Parathyroid adenoma (tissue), 2 donors: ENCODE results near the gene ARIH2.

Experiments
- H2AFZ ChIP-seq: fragments of 300-600 bp; sonication (generic); one replicate; pipeline ENCODE4 v1.7.0; 2017; ENCODE audit warnings: antibody characterized with exemption, mild to moderate bottlenecking
- H3K27ac ChIP-seq: fragments of 300-600 bp; sonication (generic); one replicate; pipeline ENCODE4 v1.7.0; 2017
- H3K27me3 ChIP-seq: fragments of 300-600 bp; sonication (generic); one replicate; pipeline ENCODE4 v1.7.0; 2017; ENCODE audit warnings: low read length; ENCODE audit not compliant: control insufficient read depth, insufficient read depth
- H3K36me3 ChIP-seq: fragments of 300-600 bp; sonication (generic); one replicate; pipeline ENCODE4 v1.7.0; 2017; ENCODE audit warnings: low read length; ENCODE audit not compliant: control insufficient read depth, insufficient read depth
- H3K4me1 ChIP-seq: fragments of 300-600 bp; sonication (generic); one replicate; pipeline ENCODE4 v1.7.0; 2017; ENCODE audit warnings: control low read depth
- H3K4me2 ChIP-seq: fragments of 300-600 bp; sonication (generic); one replicate; pipeline ENCODE4 v1.7.0; 2017; ENCODE audit warnings: low read length
- H3K4me3 ChIP-seq: fragments of 300-600 bp; sonication (generic); one replicate; pipeline ENCODE4 v1.7.0; 2017; ENCODE audit warnings: low read depth, low read length
- H3K79me2 ChIP-seq: fragments of 300-600 bp; sonication (generic); one replicate; pipeline ENCODE4 v1.7.0; 2017; ENCODE audit warnings: control low read depth
- H3K9ac ChIP-seq: fragments of 300-600 bp; sonication (generic); one replicate; pipeline ENCODE4 v1.7.0; 2017; ENCODE audit warnings: mild to moderate bottlenecking
- H3K9me3 ChIP-seq: fragments of 300-600 bp; sonication (generic); one replicate; pipeline ENCODE4 v1.7.0; 2017; ENCODE audit warnings: low read length; ENCODE audit not compliant: control insufficient read depth
- TF ChIP-seq, protein P1 (sequence below): fragments of 300-600 bp; sonication (generic); IDR thresholded peaks from one replicate; pipeline ENCODE4 v1.7.0; 2017; ENCODE audit warnings: antibody characterized with exemption, mild to moderate bottlenecking
- donor health status: primary hyperparathyroidism.

ARIH2 gene

DNA sequence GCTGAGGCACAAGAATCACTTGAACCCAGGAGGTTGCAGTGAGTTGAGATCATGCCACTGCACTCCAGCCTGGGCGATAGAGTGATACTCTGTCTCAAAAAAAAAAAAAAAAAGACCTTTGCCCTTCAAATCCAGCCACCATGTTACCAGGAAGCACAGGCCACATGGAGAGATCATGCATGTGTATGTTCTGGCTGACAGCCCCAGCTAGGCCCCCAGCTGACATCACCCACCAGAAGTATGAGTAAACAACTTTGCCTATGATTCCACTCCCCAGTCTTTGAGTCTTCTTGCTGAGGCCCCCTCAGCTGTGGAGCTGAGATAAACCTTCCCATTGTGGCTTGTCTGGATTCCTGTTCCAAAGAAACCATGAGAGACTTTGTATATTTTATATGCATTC, 3.3 kb upstream of the ARIH2 start:
- no peaks in the 10 kb centered on the region for H3K9me3 ChIP-seq
- no peaks in the 10 kb centered on the region for H3K36me3 ChIP-seq
- TF ChIP-seq, protein P1, sequence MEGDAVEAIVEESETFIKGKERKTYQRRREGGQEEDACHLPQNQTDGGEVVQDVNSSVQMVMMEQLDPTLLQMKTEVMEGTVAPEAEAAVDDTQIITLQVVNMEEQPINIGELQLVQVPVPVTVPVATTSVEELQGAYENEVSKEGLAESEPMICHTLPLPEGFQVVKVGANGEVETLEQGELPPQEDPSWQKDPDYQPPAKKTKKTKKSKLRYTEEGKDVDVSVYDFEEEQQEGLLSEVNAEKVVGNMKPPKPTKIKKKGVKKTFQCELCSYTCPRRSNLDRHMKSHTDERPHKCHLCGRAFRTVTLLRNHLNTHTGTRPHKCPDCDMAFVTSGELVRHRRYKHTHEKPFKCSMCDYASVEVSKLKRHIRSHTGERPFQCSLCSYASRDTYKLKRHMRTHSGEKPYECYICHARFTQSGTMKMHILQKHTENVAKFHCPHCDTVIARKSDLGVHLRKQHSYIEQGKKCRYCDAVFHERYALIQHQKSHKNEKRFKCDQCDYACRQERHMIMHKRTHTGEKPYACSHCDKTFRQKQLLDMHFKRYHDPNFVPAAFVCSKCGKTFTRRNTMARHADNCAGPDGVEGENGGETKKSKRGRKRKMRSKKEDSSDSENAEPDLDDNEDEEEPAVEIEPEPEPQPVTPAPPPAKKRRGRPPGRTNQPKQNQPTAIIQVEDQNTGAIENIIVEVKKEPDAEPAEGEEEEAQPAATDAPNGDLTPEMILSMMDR = no peak

DNA sequence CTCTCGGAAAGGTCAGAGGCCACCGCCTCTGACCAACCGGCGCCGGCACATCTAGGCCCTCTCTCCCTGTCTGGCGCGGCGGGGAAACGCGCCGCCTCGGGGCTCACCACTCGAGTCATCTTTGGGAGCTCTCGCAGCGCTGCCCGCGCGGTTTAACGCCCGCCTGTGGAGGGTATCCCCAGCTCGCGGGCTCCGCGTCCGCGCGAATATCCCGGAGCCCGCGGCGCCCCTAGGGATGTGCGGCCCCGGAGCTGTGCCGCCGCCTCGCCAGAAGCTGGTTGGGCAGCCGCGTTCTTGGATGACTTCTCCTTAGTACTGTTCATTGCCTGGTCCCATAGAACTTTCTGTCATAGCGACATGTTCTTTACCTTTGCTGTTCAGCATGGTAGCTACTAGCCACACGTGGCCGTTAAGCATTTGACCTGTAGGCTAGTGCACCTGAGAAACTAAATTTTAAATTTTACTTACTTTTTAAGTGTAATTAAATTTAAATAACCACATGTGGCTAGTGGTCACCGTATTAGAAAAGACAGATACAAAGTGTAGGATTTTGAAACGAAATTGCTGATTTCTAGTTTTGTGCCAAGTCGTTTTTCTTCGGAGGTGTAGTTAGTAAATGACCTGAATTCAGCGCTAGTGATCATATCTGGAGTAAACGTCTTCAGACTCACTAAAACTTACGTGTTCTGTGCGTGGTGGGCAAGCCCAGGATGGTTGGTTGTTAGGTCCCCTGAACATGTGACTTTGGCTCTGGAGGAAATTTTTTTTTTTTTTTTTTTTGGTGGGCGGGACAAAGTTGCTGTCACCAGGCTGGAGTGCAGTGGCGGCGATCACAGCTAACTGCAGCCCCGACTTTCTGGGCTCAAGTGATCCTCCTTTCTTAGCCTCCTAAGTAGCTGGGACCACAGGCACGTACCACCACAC, 835 bp downstream of the ARIH2 start:
- peak overlapping the region; percentile 73 for H2AFZ ChIP-seq
- peaks cover 19% of the 10 kb centered on the region for H3K79me2 ChIP-seq
- H3K4me3 ChIP-seq = peak overlapping the region; percentile 73
- H3K27ac ChIP-seq = peak overlapping the region; percentile 92
- H3K9me3 ChIP-seq = no peaks in the 10 kb centered on the region
- peak overlapping the region; percentile 46 for H3K9ac ChIP-seq
- H3K4me1 ChIP-seq = peaks cover 2% of the 10 kb centered on the region
- H3K27me3 ChIP-seq = no peaks in the 10 kb centered on the region
- H3K36me3 ChIP-seq = no peaks in the 10 kb centered on the region
- TF ChIP-seq, protein P1 = no peak
- H3K4me2 ChIP-seq = peak overlapping the region; percentile 98

More for the DNA sequence above, 3.3 kb upstream of the ARIH2 start:
- Histone ChIP-seq H3K4me2 (no peak overlapping the region), H2AFZ (no peak overlapping the region), H3K27ac (no peak overlapping the region), H3K4me1 (peaks cover 2% of the 10 kb centered on the region), H3K79me2 (peaks cover 4% of the 10 kb centered on the region), H3K4me3 (no peak overlapping the region), H3K27me3 (no peaks in the 10 kb centered on the region), H3K9ac (no peak overlapping the region)

GRCh38 chr3:48926425-48927392, 8.1 kb downstream of the ARIH2 start:
- no peak overlapping the region for H3K4me3 ChIP-seq
- H3K79me2 ChIP-seq = peaks cover 48% of the 10 kb centered on the region
- H3K27me3 ChIP-seq = no peaks in the 10 kb centered on the region
- no peak overlapping the region for H2AFZ ChIP-seq
- no peak overlapping the region for H3K4me2 ChIP-seq
- no peak overlapping the region for H3K9ac ChIP-seq
- no peaks in the 10 kb centered on the region for H3K9me3 ChIP-seq
- H3K4me1 ChIP-seq = peaks cover 7% of the 10 kb centered on the region
- no peaks in the 10 kb centered on the region for H3K36me3 ChIP-seq
- TF ChIP-seq, protein P1 = no peak
- no peak overlapping the region for H3K27ac ChIP-seq

DNA sequence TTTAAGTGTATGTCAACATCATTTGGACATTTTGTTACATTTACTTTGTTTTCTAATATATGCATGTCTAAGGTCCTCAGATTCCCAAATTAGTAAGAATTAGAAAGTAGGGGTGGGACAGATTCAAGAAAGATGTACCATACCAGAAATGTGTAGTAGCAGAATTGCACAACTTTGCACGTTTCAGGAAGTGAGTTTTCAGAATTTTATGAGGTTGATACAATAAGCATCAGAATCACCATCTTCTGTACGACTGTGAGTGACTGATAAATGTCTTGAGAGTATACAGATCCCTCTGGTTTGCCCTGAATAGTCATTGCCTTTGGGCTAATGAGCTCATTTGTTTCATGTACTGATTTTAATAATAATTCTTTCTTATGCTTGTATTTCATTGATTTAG, 9.3 kb downstream of the ARIH2 start:
- H2AFZ ChIP-seq = no peak overlapping the region
- no peaks in the 10 kb centered on the region for H3K27me3 ChIP-seq
- no peaks in the 10 kb centered on the region for H3K36me3 ChIP-seq
- no peak overlapping the region for H3K4me3 ChIP-seq
- no peak overlapping the region for H3K4me2 ChIP-seq
- H3K9ac ChIP-seq = no peak overlapping the region
- peaks cover 51% of the 10 kb centered on the region for H3K79me2 ChIP-seq
- TF ChIP-seq, protein P1 = no peak
- no peak overlapping the region for H3K27ac ChIP-seq
- H3K4me1 ChIP-seq = peaks cover 7% of the 10 kb centered on the region
- H3K9me3 ChIP-seq = no peaks in the 10 kb centered on the region
